Vagina (tissue), 2 donors: Measurements from ENCODE around the gene OR5H6. TPM values are rescaled to one million over a fixed set of nuclear protein-coding genes. Genes with fewer than 3 reads are reported as not detected.

Experiments
- DNase-seq, 2 donors: peaks; one replicate each; pipeline ENCODE4 v3.0.0-alpha.2; 2017; ENCODE audit errors: extremely low spot score in 2 of 2
- H3K27ac ChIP-seq: fragments of 200-600 bp; sonication (generic); one replicate; pipeline ENCODE4 v1.5.1; 2019
- H3K27me3 ChIP-seq: fragments of 200-600 bp; sonication (generic); one replicate; pipeline ENCODE4 v1.5.1; 2019
- H3K36me3 ChIP-seq, 2 donors: fragments of 200-600 bp; sonication (generic); one replicate each; pipeline ENCODE4 v1.5.1; 2017 to 2019
- H3K4me1 ChIP-seq: fragments of 200-600 bp; sonication (generic); one replicate; pipeline ENCODE4 v1.5.1; 2019
- H3K4me3 ChIP-seq, 2 donors: fragments of 200-600 bp; sonication (generic); 1 replicate in 1 of 2; 2 replicates in 1 of 2; pipeline ENCODE4 v1.5.1; 2016 to 2019
- H3K9me3 ChIP-seq: fragments of 200-600 bp; sonication (generic); one replicate; pipeline ENCODE4 v1.5.1; 2019
- CTCF ChIP-seq, 3 experiments: fragments of 450-650 bp in 2 of 3; fragments of 200-600 bp in 1 of 3; sonication (generic) in 1 of 3; IDR thresholded peaks; one replicate each; pipeline ENCODE4 v1.5.1; 2017 to 2019; ENCODE audit warnings: antibody characterized with exemption in 3 of 3, mild to moderate bottlenecking in 2 of 3, moderate library complexity in 2 of 3
- POLR2A ChIP-seq, 2 donors: fragments of 450-650 bp; IDR thresholded peaks; one replicate each; pipeline ENCODE4 v1.6.1; 2017; ENCODE audit warnings: antibody characterized with exemption in 2 of 2, mild to moderate bottlenecking in 2 of 2, moderate library complexity in 2 of 2
- POLR2AphosphoS5 ChIP-seq, 2 donors: sonication (generic); formaldehyde crosslinking; IDR thresholded peaks; one replicate each; pipeline ENCODE4 v1.9.0; 2017; ENCODE audit warnings: antibody characterized with exemption in 2 of 2, mild to moderate bottlenecking in 2 of 2, low read depth in 1 of 2; ENCODE audit not compliant: insufficient read depth in 1 of 2
- intact Hi-C: fragments of 100-400 bp; cut with DNase I; formaldehyde crosslinking; loops from one replicate; pipeline ENCODE4 v1.15.1; 2023
- total RNA-seq: library from RNA; depleted of rRNA; stranded (reverse); fragments of >200 nt; gene quantifications from one replicate; pipeline ENCODE4 v1.2.3, GENCODE V29; 2016

OR5H6 gene
- total RNA-seq, 1 donor from 2014 or later: not detected

- intact Hi-C loops: no loop called here
- TF ChIP-seq POLR2A (IDR thresholded peaks at IDR 0.05) (no peak), POLR2AphosphoS5 (IDR thresholded peaks at IDR 0.05; ENCODE audit: insufficient read depth in 1 of 2, low read depth in 1 of 2) (no peak), CTCF (IDR thresholded peaks at IDR 0.05) (no peak)
Measured at GRCh38 chr3:98290916-98291315, 26.9 kb downstream of the OR5H6 start.

GRCh38 chr3:98291332-98291957 lies 27.4 kb downstream of the OR5H6 start:
- Histone ChIP-seq H3K27ac (no peak overlapping the region), H3K27me3 (no peaks in the 10 kb centered on the region), H3K36me3 (no peaks in the 10 kb centered on the region), H3K9me3 (no peaks in the 10 kb centered on the region), H3K4me3 (no peak overlapping the region), H3K4me1 (no peaks in the 10 kb centered on the region)
- intact Hi-C loops: no loop called here
- DNase-seq: no peak
- TF ChIP-seq CTCF (IDR thresholded peaks at IDR 0.05): no peak
- TF ChIP-seq POLR2A (IDR thresholded peaks at IDR 0.05): no peak
- no peak for TF ChIP-seq POLR2AphosphoS5 (IDR thresholded peaks at IDR 0.05; ENCODE audit: insufficient read depth in 1 of 2, low read depth in 1 of 2)

More at GRCh38 chr3:98290916-98291315, 26.9 kb downstream of the OR5H6 start:
- no peak overlapping the region for H3K27ac ChIP-seq
- H3K36me3 ChIP-seq: no peaks in the 10 kb centered on the region
- H3K9me3 ChIP-seq: no peaks in the 10 kb centered on the region
- no peaks in the 10 kb centered on the region for H3K4me1 ChIP-seq
- no peaks in the 10 kb centered on the region for H3K27me3 ChIP-seq
- H3K4me3 ChIP-seq: no peak overlapping the region
- DNase-seq: no peak

Other genes with a start within 250 kb of the OR5H6 start
- not detected for gene GABRR3, start 228.9 kb upstream of the OR5H6 start, total RNA-seq
- not detected for gene OR5AC2, start 177.1 kb upstream of the OR5H6 start, total RNA-seq
- not detected for gene OR5H1, start 133.5 kb upstream of the OR5H6 start, total RNA-seq
- not detected for gene OR5H14, start 116.8 kb upstream of the OR5H6 start, total RNA-seq
- not detected for gene OR5H15, start 97.5 kb upstream of the OR5H6 start, total RNA-seq
- gene OR5H2, start 18.3 kb downstream of the OR5H6 start, total RNA-seq: not detected
- not detected for gene OR5K4, start 89.6 kb downstream of the OR5H6 start, total RNA-seq
- gene OR5K3, start 126.4 kb downstream of the OR5H6 start, total RNA-seq: not detected
- gene OR5K1, start 199.0 kb downstream of the OR5H6 start, total RNA-seq: not detected
- not detected for gene OR5K2, start 233.4 kb downstream of the OR5H6 start, total RNA-seq